Inferior parietal cortex (tissue), 1 donor: Measurements from ENCODE around the gene GALR2.

Source experiments
- DNase-seq: peaks from one replicate; pipeline ENCODE4 v3.0.0-alpha.2; 2016; ENCODE audit errors: extremely low spot score

Gene GALR2

DNA sequence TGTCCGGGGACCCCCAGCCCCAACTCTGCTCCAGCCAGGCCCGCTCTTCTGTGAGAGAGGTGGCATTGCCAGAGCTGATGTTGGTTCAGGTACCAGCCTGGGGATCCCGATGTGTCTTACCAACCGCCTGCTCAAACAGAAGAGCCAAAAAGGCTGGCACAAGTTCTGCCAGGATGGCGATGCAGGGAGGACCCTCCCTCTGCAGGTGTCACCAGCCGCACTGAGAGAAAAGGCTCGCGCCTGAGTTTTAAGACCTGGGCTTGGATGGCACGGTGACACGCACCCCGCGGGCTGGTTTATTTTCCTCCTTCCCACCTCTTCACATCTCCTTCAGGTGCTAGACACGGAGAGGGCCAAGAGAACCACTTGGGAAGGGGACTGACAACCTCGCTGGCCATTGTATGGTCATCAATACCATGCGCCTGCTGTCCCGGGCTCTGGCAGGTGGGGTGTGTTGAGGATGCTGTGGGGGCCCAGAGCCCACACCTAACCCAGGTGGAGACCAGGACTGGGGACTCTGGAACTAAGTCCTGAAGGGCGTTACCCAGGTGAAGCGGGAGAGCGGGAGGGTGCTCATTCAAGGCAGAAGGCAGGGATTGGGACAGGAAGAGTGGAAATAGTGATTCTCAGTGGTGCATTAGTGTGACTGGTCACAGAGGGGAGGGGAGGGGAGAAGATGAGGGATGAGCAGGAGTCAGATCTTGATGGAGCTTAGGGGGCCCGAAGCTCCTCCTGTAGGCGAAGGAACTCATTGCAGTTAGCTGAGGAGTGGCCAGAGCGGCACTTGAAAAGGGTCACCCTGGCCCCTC lies 50.2 kb downstream of the GALR2 start:
- DNase-seq = no peak

DNA sequence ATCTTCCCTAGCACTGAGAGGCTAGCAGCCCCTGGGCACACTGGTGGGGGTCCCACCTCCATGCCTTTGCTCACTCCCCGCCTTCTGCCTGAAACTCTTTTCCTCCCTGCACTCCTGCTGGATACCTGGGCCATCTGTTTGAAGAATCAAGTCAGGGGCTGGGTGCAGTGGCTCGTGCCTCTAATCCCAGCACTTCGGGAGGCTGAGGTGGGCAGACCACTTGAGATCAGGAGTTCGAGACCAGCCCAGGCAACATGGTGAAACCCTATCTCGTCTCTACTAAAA lies 50.8 kb downstream of the GALR2 start:
- no peak for DNase-seq

DNA sequence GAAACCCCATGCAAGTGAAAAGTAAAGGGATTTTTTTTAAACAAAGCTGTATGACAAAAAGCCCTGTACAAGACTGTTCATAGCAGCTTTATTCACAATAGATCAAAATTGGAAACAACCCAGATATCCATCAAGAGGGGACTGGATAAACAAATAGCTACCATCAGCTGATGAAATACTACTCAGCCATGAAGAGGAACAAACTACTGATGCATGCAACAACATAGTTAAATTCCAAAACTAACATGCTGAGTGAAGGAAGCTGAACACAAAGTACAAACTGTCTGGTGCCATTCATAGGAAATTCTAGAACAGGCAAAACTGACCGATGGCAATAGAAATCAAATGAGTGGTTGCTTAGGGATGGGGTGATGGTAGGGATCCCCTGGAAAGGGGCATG lies 51.3 kb downstream of the GALR2 start:
- DNase-seq = no peak
